ENCODE results near the gene NDUFA5.

Gene NDUFA5

GRCh38 chr7:123500878-123501489 lies 56.6 kb downstream of the NDUFA5 start:
- DNase-seq, result no peak

GRCh38 chr7:123499211-123499970 lies 58.2 kb downstream of the NDUFA5 start:
- no peak for DNase-seq

- no peak for DNase-seq
Observed at GRCh38 chr7:123498601-123499000, 59.0 kb downstream of the NDUFA5 start.

GRCh38 chr7:123498031-123498430 lies 59.6 kb downstream of the NDUFA5 start:
- no peak for DNase-seq

GRCh38 chr7:123494193-123494796 lies 63.3 kb downstream of the NDUFA5 start:
- DNase-seq, result no peak

- no peak for DNase-seq
Observed at GRCh38 chr7:123492485-123492884, 65.1 kb downstream of the NDUFA5 start.
